Activated B cell treated with CpG ODN at 0.5 μM for 24 hours (primary cell): ENCODE results near the gene SMAD6. TPM values are rescaled to one million over a fixed set of nuclear protein-coding genes. Genes with fewer than 3 reads are reported as not detected.

ENCODE experiments used
- ATAC-seq: fragments of 200-7000 bp; cut with Tn5 transposase; one replicate; pipeline ENCODE4 v1.10.0; 2021; ENCODE audit warnings: low read depth, mild to moderate bottlenecking, moderate library complexity
- CTCF ChIA-PET: fragments of 350-600 bp; sonication (Branson Sonifier 250); formaldehyde crosslinking; loops from one replicate; lab custom pipeline; 2021; ENCODE audit warnings: antibody characterized with exemption; lab: Charles Lee
- POLR2A ChIA-PET: fragments of 350-600 bp; sonication (Branson Sonifier 250); formaldehyde crosslinking; loops from one replicate; lab custom pipeline; 2021; ENCODE audit warnings: antibody characterized with exemption; lab: Charles Lee
- DNase-seq: peaks from one replicate; pipeline ENCODE4 v3.0.0; 2022
- H3K27ac Mint-ChIP-seq: one replicate; pipeline ENCODE4 v1.8.0; 2020; ENCODE audit warnings: mixed read lengths
- H3K27me3 Mint-ChIP-seq: one replicate; pipeline ENCODE4 v1.8.0; 2021; ENCODE audit warnings: mixed read lengths
- H3K36me3 Mint-ChIP-seq: one replicate; pipeline ENCODE4 v1.8.0; 2021; ENCODE audit warnings: low read depth, mixed read lengths
- H3K4me1 Mint-ChIP-seq: one replicate; pipeline ENCODE4 v1.8.0; 2021; ENCODE audit warnings: mixed read lengths
- H3K4me3 Mint-ChIP-seq: one replicate; pipeline ENCODE4 v1.8.0; 2020; ENCODE audit warnings: mild to moderate bottlenecking, mixed read lengths
- H3K9me3 Mint-ChIP-seq: one replicate; pipeline ENCODE4 v1.8.0; 2020; ENCODE audit warnings: mixed read lengths
- CTCF ChIP-seq: fragments of 200-600 bp; IDR thresholded peaks from one replicate; pipeline ENCODE4 v1.8.0; 2022; ENCODE audit warnings: antibody characterized with exemption, mild to moderate bottlenecking
- intact Hi-C: fragments of 100-400 bp; cut with micrococcal nuclease; formaldehyde crosslinking; loops from one replicate; pipeline ENCODE4 v1.15.1; 2024
- total RNA-seq: library from RNA; stranded (reverse); gene quantifications from 2 replicates; pipeline ENCODE4 v1.2.3, GENCODE V29; 2022

Gene SMAD6
- total RNA-seq, 1 donor from 2014 or later: 0.04 TPM

- CTCF ChIA-PET: no interaction called here
- TF ChIP-seq CTCF: no peak
Measured at GRCh38 chr15:66780973-66781718, 79.1 kb downstream of the SMAD6 start.

GRCh38 chr15:66782785-66783184, 80.7 kb downstream of the SMAD6 start:
- DNase-seq: no peak
- Mint-ChIP-seq H3K9me3 (no peaks in the 10 kb centered on the region), H3K4me1 (no peaks in the 10 kb centered on the region), H3K4me3 (no peak overlapping the region), H3K27ac (no peak overlapping the region), H3K36me3 (no peaks in the 10 kb centered on the region), H3K27me3 (no peaks in the 10 kb centered on the region)
- TF ChIP-seq CTCF: no peak
- ChIA-PET POLR2A (no interaction called here), CTCF (no interaction called here)
- no peak for ATAC-seq
- intact Hi-C loops: no loop called here

More at GRCh38 chr15:66780973-66781718, 79.1 kb downstream of the SMAD6 start:
- Mint-ChIP-seq H3K27me3 (no peaks in the 10 kb centered on the region), H3K4me1 (no peaks in the 10 kb centered on the region), H3K36me3 (no peaks in the 10 kb centered on the region), H3K9me3 (no peaks in the 10 kb centered on the region), H3K27ac (no peak overlapping the region), H3K4me3 (no peak overlapping the region)
- ATAC-seq (no peak), DNase-seq (no peak)
- POLR2A ChIA-PET: no interaction called here
- intact Hi-C loops: no loop called here

GRCh38 chr15:66783314-66783713, 81.3 kb downstream of the SMAD6 start:
- DNase-seq (no peak), ATAC-seq (no peak)
- no peaks in the 10 kb centered on the region for H3K9me3 Mint-ChIP-seq
- TF ChIP-seq CTCF: no peak
- H3K27ac Mint-ChIP-seq: no peak overlapping the region
- H3K4me3 Mint-ChIP-seq: no peak overlapping the region
- no peaks in the 10 kb centered on the region for H3K4me1 Mint-ChIP-seq
- ChIA-PET CTCF (no interaction called here), POLR2A (no interaction called here)
- no peaks in the 10 kb centered on the region for H3K27me3 Mint-ChIP-seq
- intact Hi-C loops: no loop called here
- no peaks in the 10 kb centered on the region for H3K36me3 Mint-ChIP-seq

GRCh38 chr15:66783725-66784124, 81.7 kb downstream of the SMAD6 start:
- Mint-ChIP-seq H3K27ac (no peak overlapping the region), H3K27me3 (no peaks in the 10 kb centered on the region), H3K4me1 (no peaks in the 10 kb centered on the region), H3K9me3 (no peaks in the 10 kb centered on the region), H3K4me3 (no peak overlapping the region), H3K36me3 (no peaks in the 10 kb centered on the region)
- ATAC-seq: no peak
- no peak for TF ChIP-seq CTCF
- ChIA-PET CTCF (no interaction called here), POLR2A (no interaction called here)
- intact Hi-C loops: no loop called here
- DNase-seq: no peak

- no peak for DNase-seq
- no peak for ATAC-seq
Measured at GRCh38 chr15:66784174-66784573, 82.1 kb downstream of the SMAD6 start.

More at GRCh38 chr15:66784174-66784573, 82.1 kb downstream of the SMAD6 start:
- CTCF ChIA-PET: no interaction called here
- TF ChIP-seq CTCF: no peak
- H3K9me3 Mint-ChIP-seq: no peaks in the 10 kb centered on the region
- POLR2A ChIA-PET: no interaction called here
- no peaks in the 10 kb centered on the region for H3K4me1 Mint-ChIP-seq
- H3K36me3 Mint-ChIP-seq: no peaks in the 10 kb centered on the region
- H3K27me3 Mint-ChIP-seq: no peaks in the 10 kb centered on the region
- H3K27ac Mint-ChIP-seq: no peak overlapping the region
- no peak overlapping the region for H3K4me3 Mint-ChIP-seq
- intact Hi-C loops: no loop called here
